Suprapubic skin (tissue), 3 donors: ENCODE measurements around the gene GALNT17.

Source experiments
- CTCF ChIP-seq, 2 donors: fragments of 200-600 bp in 1 of 2; fragments of 450-650 bp in 1 of 2; sonication (generic) in 1 of 2; IDR thresholded peaks; one replicate each; pipeline ENCODE4 v1.5.1; 2016 to 2019; ENCODE audit warnings: antibody characterized with exemption in 2 of 2, mild to moderate bottlenecking in 1 of 2, moderate library complexity in 1 of 2
- EP300 ChIP-seq: sonication (generic); formaldehyde crosslinking; IDR thresholded peaks from one replicate; pipeline ENCODE4 v1.6.1; 2017; ENCODE audit warnings: antibody characterized with exemption
- POLR2A ChIP-seq, 2 donors: fragments of 450-650 bp; IDR thresholded peaks; one replicate each; pipeline ENCODE4 v1.6.1; 2017; ENCODE audit warnings: antibody characterized with exemption in 2 of 2, mild to moderate bottlenecking in 2 of 2, moderate library complexity in 2 of 2

- TF ChIP-seq CTCF (IDR thresholded peaks at IDR 0.05) (no peak), POLR2A (IDR thresholded peaks at IDR 0.05) (no peak), EP300 (no peak)
Observed at GRCh38 chr7:71135663-71136062, 3.7 kb downstream of the GALNT17 start.
